Sciatic nerve (tissue), 2 donors: ENCODE data around the gene KIAA1328. TPM values are rescaled to one million over a fixed set of nuclear protein-coding genes. Genes with fewer than 3 reads are reported as not detected.
A peak's percentile ranks its signal among the peaks of the same experiment; 100 is the strongest.

Experiments used
- ATAC-seq: fragments of 200-7000 bp; cut with Tn5 transposase; one replicate; pipeline ENCODE4 v1.9.1; 2020; ENCODE audit warnings: mild to moderate bottlenecking, moderate library complexity
- DNase-seq: peaks from one replicate; pipeline ENCODE4 v3.0.0-alpha.2; 2020; ENCODE audit warnings: low spot score
- intact Hi-C: fragments of 100-400 bp; cut with DNase I; formaldehyde crosslinking; loops from one replicate; pipeline ENCODE4 v1.14.2; 2022
- total RNA-seq: library from RNA; stranded (reverse); fragmentation: NEBNext Ultra II Directional; extraction: Animal tissue kit (Norgen Biotek cat#: 25700); gene quantifications from one replicate; pipeline ENCODE4 v1.2.1, GENCODE V29; 2021
- donor health status: DM: no; HTN: no; CAD: no.
- donor health status: DM: no; HTN: no; CAD: no.

KIAA1328 gene
- total RNA-seq, 1 donor from 2014 or later, result 22.1 TPM

DNA sequence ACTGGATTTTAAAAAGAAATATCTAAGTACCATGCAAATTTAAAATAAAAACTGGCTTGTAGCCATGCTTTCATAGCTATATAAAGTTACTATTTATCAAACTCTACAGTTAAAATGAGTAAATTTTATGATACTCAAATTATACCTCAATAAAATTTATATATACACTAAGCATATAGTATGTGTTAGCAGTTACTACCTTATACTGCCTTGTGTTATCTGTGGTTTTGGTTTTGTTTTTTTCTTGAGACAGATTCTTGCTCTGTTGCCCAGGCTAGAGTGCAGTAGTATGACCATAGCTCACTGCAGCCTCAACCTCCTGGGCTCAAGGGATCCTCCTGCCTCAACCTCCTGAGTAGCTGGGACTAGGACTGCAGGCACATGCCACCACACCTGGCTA lies 342.1 kb downstream of the KIAA1328 start:
- intact Hi-C loops, result no loop called here
- ATAC-seq (no peak), DNase-seq (no peak)

- DNase-seq (no peak), ATAC-seq (no peak)
- intact Hi-C loops, result no loop called here
Observed at GRCh38 chr18:37173384-37173783, 344.5 kb downstream of the KIAA1328 start.

DNA sequence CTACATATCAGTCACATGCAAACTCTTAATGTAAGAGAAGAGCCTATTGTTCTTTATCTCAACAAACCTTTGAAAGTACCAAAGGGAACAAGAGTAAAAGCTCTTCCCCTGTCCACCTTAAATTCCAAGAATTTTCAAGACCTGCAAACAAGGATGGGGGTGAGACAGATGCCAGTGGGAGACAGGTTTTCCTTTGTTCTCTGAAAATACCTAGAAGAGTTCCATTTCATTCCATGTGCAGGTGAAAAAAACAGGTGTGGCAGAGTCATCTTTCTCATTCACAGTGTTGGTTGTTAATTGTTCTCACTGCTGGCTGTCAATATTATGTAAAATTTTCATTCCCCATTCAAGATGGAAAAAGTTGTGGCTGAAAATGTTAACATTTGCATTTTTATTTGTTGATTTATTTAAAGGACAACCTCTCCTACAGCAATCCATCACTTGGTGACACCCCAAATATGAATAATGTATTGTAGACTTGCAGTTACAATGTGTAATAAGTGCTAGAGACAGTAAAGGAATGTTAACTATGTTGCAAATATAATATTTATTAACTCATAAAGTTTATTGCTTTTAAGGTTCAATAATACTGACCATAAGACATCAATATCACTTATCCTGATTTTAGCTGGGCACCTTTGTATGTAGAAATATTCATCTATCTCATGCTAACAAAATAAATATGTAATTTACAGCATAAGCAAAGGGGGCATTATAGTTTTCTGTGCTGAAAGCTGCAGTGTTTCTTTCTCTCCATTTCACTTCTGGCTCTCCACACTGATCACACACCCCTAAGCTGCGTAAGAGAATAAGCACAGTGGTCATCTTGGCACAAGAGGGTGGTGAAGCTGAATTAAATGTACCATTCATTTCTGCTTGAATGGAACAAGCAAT lies 347.0 kb downstream of the KIAA1328 start:
- ATAC-seq, result no peak
- no peak for DNase-seq
- intact Hi-C loops, result no loop called here

GRCh38 chr18:37176621-37176934 lies 347.7 kb downstream of the KIAA1328 start:
- ATAC-seq, result no peak
- no peak for DNase-seq
- intact Hi-C loops, result no loop called here

DNA sequence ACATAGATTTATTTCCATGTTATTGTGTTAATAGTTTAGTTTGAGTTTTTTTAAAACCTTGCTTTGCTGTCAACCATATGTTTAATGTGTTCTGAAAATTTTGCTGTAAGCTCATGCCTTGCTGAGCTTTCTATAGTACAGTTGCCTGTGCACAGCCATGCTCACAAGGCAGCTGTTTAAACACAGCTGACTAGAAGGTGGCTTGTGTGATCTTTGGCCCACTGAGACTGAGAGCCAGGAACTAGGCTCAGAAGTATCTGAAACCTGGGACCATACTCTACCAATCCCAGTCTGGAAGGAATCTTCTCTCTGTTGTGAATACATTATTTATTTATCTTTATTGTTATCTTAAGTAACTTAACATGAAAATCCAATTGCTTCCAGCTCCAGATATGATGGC lies 350.5 kb downstream of the KIAA1328 start:
- no peak for DNase-seq
- intact Hi-C loops, result no loop called here
- no peak for ATAC-seq

- DNase-seq, result no peak
- intact Hi-C loops, result no loop called here
- no peak for ATAC-seq
Observed at GRCh38 chr18:37180086-37180485, 351.2 kb downstream of the KIAA1328 start.

GRCh38 chr18:37182340-37183135 lies 353.6 kb downstream of the KIAA1328 start:
- no peak for ATAC-seq
- no peak for DNase-seq
- intact Hi-C loops, result no loop called here

DNA sequence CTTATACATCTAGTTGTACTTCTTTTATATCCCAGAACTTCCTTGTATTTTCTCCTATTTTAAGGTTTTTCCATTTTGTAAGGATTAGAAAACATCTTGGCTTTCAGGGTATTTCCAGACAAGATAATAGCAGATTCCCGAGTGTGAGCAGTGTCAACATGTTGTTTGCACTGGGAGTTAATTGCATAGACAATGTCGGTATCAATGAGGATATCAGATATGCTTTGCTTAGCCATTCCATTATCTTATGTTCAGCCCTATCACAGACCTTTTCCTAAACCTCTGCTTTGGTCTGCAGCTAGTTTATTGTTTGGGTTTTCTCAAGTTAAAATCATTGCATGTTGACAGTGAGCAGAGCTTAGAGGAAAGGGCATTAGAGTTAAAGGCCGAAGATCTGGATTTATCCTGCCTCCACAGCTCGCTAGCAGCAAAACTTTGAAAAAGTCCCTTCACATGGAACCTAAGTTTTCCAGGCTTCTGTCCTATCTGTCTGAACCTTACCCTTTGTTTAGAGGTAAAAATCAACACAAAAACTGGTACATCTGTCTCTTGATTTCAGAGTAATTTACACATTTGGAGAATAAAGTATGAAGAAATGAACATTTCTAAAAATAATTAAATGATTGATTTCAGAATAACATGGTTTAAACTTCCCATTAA lies 355.4 kb downstream of the KIAA1328 start:
- DNase-seq, result no peak
- ATAC-seq, result no peak
- intact Hi-C loops, result no loop called here

- intact Hi-C loops, result no loop called here
- ATAC-seq, result no peak
- no peak for DNase-seq
Observed at GRCh38 chr18:37188016-37188791, 359.3 kb downstream of the KIAA1328 start.

DNA sequence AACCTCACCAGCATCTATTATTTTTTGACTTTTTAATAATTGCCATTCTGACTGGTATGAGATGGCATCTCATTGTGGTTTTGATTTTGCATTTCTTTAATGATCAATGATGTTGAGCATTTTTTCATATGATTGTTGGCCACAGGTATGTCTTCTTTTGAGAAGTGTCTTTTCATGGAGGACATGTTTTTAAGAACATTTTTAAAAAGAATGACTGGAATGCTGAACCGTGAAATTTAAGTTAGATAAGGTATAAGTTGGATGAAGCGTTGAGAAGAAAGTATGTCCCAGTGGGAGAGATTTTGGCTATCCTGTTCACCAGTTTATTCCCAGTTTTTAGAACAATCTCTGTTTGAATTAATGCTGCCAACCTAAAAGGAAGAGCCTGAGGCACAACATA lies 370.8 kb downstream of the KIAA1328 start:
- intact Hi-C loops, result no loop called here
- DNase-seq (no peak), ATAC-seq (no peak)

DNA sequence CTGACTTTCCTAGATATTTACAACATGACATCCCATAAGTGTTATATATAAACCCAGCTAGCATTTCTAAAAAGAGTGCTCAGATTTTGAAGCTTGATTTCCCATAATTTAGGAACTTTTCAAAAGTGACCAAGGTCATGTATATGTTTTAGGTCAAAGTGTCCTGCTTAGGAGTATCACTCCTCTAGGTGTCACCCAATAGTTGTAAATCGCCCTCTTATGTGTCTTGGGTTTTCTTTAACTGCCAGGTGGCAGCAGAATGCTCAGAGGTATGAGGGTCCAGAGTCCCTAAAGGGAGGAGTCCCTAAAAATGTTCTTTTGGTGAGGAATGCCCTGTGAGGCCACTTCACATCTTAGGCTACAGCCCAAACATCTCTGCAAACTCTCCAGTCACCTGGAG lies 378.4 kb downstream of the KIAA1328 start:
- intact Hi-C loops, result no loop called here
- ATAC-seq, result no peak

DNA sequence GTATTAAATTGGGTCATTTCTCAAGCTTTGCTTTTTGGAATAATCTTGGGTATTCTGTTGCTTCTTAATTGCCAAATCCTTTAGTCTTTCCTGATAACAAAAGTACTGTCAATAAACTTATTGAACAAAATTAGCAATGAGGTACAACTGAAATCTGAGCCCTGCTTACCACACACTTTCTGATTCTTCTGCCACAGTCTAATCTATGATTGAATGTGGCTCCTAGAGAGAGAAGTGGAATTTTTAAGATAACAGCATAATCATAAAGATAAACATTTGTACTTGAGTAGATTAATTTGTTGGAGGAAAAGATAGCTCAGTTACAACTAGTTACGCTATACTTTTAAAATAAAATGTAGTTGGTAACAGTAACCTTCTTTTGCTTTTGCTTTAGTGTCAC lies 381.9 kb downstream of the KIAA1328 start:
- intact Hi-C loops, result no loop called here
- ATAC-seq (no peak), DNase-seq (no peak)

More for the DNA sequence above, 378.4 kb downstream of the KIAA1328 start:
- DNase-seq, result no peak

- DNase-seq, result no peak
- intact Hi-C loops, result no loop called here
- ATAC-seq, result no peak
Observed at GRCh38 chr18:37218022-37218590, 389.2 kb downstream of the KIAA1328 start.

- no peak for ATAC-seq
- no peak for DNase-seq
- intact Hi-C loops, result no loop called here
Observed at GRCh38 chr18:37219257-37219656, 390.3 kb downstream of the KIAA1328 start.

GRCh38 chr18:37222354-37222998 lies 393.5 kb downstream of the KIAA1328 start:
- ATAC-seq (peak; percentile 44), DNase-seq (no peak)
- intact Hi-C loops, result no loop called here

GRCh38 chr18:37222999-37223378 lies 394.1 kb downstream of the KIAA1328 start:
- intact Hi-C loops, result no loop called here
- ATAC-seq (peak; percentile 52), DNase-seq (no peak)

DNA sequence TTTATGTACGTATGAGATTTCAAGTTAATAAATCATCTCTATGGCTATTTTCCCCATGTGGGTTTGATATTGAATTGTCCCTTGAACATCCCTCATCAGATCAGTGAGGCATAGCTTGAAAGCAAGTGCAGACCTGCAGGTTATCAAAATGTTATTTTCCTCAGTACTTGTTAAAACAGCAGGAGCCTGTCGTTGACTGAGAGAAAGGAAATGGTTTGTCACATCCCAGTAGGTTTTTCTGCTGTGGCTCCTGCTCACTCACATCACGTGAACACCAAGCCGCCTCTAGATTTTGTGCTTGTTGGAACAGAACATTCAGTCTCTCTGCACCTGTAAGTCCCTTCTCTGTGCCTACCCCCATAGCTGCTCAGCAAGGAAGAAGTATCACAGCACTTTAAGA lies 396.4 kb downstream of the KIAA1328 start:
- ATAC-seq (no peak), DNase-seq (no peak)
- intact Hi-C loops, result no loop called here

DNA sequence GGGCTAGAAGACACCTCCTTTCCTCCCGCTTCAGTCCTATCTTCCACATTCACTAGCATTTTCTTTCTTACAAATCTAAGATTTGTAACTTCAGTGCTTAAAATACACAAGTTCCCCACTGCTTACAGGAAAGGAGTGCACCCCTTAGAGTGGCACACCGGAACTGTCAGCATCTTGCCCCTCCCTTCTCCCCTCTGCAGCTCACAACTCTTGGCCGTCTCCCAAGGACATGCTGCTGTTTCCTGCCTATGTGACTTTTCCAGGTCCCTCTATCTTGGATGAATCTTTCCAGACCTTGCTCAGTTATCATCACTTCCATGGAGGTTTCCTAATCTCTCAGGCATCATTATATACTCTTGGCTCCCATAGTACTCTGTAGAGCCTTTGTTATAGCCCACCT lies 401.8 kb downstream of the KIAA1328 start:
- intact Hi-C loops, result no loop called here
- ATAC-seq (no peak), DNase-seq (no peak)
